GM12801 (cell line): ENCODE results near the gene SNAP47.

Experiments used
- TF ChIP-seq, protein P1 (sequence below): IDR thresholded peaks from one replicate; pipeline ENCODE4 v1.5.1; 2011; ENCODE audit warnings: control low read depth; ENCODE audit not compliant: insufficient read length; ENCODE audit errors: extremely low read depth

SNAP47 gene

DNA sequence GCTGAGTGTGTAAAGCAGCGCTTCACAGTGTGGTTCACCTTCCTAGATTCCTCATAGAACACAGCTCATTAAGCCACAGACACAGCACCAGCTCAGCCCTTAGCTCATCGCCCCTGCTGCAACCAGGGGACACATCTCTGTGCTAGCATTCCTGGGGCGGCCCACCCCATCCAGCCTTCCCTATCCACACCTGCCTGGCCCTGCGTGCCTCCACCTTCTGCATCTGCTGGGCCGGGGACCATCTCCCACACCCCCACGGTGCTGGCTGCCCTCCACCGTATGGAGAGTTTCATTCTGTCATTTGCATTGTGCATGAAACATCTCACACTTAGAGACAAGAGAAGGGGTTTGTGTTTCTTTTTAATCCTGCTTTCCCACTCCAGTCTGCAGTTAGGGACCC is 44.5 kb downstream of the SNAP47 start:
- TF ChIP-seq, protein P1, sequence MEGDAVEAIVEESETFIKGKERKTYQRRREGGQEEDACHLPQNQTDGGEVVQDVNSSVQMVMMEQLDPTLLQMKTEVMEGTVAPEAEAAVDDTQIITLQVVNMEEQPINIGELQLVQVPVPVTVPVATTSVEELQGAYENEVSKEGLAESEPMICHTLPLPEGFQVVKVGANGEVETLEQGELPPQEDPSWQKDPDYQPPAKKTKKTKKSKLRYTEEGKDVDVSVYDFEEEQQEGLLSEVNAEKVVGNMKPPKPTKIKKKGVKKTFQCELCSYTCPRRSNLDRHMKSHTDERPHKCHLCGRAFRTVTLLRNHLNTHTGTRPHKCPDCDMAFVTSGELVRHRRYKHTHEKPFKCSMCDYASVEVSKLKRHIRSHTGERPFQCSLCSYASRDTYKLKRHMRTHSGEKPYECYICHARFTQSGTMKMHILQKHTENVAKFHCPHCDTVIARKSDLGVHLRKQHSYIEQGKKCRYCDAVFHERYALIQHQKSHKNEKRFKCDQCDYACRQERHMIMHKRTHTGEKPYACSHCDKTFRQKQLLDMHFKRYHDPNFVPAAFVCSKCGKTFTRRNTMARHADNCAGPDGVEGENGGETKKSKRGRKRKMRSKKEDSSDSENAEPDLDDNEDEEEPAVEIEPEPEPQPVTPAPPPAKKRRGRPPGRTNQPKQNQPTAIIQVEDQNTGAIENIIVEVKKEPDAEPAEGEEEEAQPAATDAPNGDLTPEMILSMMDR = no peak

DNA sequence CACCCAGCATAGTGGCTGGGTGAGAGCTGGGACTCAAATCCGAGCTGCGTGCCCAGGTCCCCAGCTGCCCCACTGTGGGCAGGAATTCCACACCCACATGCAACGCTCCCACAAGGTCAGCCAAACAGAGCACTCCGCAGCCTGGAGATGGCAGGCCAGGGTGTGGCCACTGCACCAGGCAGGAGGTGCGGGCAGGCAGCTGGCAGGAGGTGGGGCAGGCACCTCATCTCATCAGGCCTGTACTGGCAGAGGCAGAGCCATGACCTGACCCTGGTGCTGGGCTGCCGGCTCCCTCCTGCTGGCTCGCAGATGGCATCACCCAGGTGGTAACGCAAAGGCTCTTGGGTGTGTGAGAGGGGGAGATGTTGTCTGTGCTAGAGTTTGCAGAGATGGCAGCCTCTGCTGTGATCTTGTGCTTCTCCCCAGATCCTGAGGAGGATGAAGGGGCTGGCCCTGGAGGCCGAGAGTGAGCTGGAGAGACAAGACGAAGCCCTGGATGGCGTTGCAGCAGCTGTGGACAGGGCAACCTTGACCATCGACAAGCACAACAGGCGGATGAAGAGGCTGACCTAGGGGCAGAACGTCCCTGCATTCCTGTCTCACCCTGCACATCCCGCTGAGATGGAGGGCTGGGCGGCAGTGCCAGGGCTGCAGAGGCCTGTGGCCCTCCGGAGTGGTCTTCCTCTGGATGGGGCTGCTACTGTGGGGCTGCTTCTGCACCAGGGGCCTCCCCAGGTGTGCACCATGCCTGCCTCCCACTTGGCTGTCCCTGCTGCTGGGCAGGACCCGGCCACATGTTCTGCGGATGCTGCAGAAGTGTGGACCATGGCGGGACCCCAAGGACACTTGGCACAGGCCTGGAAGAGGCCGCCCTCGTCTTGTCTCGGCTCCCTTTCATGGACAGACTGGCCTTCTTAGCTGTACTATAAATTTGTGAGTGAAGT is 45.1 kb downstream of the SNAP47 start:
- TF ChIP-seq, protein P1 = no peak

DNA sequence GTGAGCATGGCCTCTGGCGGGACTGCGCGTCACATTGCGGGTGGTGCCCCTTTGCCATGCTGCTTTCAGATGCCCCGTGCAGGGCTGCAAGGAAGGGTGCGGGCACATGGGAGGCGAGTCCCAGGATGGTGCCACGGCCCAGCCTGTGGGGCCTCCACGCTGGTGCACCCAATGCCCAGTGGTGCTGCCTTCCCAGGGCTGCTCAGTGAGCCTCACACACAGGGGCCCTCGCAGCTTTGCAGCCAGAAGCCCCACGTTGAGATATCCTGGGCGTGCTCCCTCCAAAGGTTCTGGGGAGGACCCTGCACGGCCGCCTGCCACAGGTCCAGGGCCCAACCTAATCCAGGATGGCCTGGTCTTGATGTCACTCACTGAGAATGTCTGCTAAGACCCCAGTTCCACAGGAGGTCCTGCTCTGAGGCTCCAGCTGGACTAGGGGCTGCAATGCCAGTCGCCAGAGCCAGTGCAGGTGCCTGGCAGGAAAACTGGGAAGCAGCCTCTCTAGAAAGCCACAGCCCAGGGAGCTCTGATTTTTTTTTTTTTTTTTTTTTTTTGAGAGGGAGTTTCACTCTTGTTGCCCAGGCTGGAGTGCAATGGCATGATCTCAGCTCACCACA is 46.2 kb downstream of the SNAP47 start:
- TF ChIP-seq, protein P1 = no peak

DNA sequence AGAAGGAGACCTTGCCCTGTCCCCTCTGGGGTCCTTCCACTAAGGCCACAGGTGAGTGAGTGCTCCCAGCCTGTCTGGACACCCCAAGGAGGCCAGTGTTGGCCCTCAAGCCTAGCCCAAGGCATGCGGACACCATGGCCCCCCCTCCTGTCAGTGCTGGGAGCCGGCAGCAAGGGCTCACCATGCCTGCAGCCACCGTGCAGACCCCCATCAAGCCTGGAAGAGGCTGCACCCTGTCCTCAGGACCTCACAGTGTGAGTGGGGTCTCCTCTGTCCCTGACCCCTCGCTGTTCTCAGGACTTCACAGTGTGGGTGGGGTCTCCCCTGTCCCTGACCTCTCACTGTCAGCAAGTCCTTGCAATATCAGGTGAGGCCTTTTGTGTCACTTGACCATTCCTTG is 47.0 kb downstream of the SNAP47 start:
- TF ChIP-seq, protein P1 = no peak

DNA sequence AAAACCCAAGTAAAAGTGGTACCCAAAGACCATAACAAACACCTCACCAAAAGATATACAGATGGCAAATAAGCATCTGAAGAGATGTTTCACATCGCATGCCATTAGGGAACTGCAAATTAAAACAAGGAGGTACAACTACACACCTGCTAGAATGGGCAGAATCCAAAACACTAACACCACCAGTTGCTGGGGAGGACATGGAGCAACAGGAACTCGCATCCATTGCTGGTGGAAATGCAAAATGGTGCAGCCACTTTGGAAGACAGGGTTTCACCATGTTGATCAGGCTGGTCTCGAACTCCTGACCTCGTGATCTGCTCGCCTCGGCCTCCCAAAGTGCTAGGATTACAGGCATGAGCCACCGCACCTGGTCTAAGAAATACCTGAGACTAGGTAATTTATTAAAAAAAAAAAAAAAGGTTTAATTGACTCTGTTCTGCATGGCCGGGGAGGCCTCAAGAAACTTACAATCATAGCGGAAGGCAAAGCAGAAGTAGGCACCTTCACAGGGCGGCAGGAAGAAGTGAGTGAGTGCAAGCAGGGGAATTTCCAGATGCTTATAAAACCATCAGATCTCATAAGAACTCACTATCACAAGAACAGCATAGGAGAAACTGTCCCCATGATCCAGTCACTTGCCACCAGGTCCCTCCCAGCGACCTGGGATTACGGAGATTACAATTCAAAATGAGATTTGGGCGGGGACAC is 50.0 kb downstream of the SNAP47 start:
- TF ChIP-seq, protein P1 = no peak

DNA sequence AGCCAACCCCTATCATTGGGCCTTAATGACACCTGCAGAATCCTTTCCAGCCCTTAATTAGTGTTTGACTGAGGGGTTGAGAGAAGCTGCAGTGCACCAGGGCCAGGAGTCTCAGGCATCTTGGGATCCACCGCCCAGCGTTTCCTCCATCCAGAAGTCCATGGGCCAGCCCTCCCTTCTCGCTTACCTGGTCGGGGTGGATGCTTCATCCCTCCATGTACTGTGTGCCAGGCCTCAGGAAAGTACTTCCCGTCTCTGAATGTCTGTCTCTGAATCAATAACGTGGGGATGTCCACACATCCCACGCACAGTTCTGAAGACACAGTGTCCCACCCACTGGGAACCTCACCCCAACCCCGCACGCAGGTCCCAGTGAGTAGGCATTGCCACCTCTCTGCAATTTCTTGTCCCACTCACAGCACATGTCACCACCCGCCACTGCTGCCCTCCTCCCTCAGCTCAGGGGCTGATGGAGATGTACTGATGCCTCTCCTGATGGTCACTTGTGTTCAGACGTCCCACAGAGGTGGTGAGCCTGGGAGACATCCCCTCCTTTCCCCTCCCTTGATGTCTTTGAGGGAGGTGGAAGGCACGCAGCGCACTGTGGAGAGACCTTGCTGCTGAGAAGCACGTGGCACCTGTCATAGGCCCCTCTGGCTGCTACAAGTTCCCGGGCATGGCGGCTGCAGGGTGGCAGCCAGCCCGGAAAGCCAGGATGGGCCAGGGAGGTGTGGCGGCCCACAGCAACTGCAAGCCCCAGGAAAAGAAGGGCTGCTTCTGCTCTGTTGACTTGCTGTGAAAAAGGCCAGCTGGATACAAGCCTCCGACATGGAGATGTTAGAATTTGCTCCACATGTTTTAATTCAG is 50.8 kb downstream of the SNAP47 start:
- TF ChIP-seq, protein P1 = no peak
